Activated CD8-positive, alpha-beta memory T cell treated with anti-CD3 and anti-CD28 coated beads for 36 hours (primary cell): ENCODE results near the gene C1orf115. TPM values are rescaled to one million over a fixed set of nuclear protein-coding genes. Genes with fewer than 3 reads are reported as not detected.

Source experiments
- CTCF ChIA-PET: fragments of 350-600 bp; sonication (Branson Sonifier 250); formaldehyde crosslinking; loops from one replicate; lab custom pipeline; 2021; ENCODE audit warnings: antibody characterized with exemption; lab: Charles Lee
- POLR2A ChIA-PET: fragments of 350-600 bp; sonication (Branson Sonifier 250); formaldehyde crosslinking; loops from one replicate; lab custom pipeline; 2021; ENCODE audit warnings: antibody characterized with exemption; lab: Charles Lee
- total RNA-seq, 2 experiments: library from RNA; stranded (reverse); gene quantifications; one replicate each; pipeline ENCODE4 v1.2.3, GENCODE V29; 2021

The C1orf115 gene
- total RNA-seq, 2 experiments from 2014 or later, result 0.08 to 0.13 TPM

DNA sequence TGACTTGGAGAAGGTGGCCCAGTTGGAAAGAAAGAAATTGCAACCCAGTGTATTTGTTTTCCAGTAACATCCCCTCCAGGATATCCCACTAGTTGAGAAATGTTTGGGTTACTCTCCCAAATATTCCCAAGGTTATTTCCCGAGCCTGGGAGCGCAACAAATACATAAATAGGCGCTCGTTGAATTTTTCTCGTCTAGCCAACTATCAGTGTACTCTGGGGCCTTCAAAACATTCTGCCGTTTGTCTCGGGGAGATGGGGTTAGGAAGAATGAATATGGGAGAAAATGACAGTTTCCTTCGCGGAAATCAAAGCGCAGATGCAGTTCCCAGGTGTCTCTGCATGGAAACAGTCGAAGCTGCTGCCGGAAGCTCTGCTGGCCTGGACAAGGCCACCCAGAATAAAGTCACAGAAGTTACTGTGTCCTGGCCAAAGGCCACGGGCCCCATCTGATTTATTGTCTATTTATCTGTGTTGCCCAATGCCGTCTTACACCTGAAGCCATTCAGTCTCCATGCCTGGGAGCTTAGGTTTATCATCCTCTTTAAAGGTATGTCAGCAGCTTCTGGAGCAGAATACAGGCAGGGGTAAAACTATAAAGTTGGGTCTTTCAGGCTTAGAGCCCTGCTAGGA is 1.0 kb downstream of the C1orf115 start:
- ChIA-PET POLR2A (no interaction called here), CTCF (interaction anchor here (1.3 kb wide), 1 partner anchor 42 kb away, joined by 3 read pairs; no protein-coding TSS in a partner anchor)

GRCh38 chr1:220692436-220693228 is 2.5 kb downstream of the C1orf115 start:
- POLR2A ChIA-PET, result no interaction called here
- CTCF ChIA-PET, result no interaction called here

- CTCF ChIA-PET, result no interaction called here
Observed at GRCh38 chr1:220694866-220695382, 4.8 kb downstream of the C1orf115 start.

GRCh38 chr1:220695426-220695825 is 5.3 kb downstream of the C1orf115 start:
- CTCF ChIA-PET, result no interaction called here
- POLR2A ChIA-PET, result no interaction called here

More at GRCh38 chr1:220694866-220695382, 4.8 kb downstream of the C1orf115 start:
- POLR2A ChIA-PET, result no interaction called here

DNA sequence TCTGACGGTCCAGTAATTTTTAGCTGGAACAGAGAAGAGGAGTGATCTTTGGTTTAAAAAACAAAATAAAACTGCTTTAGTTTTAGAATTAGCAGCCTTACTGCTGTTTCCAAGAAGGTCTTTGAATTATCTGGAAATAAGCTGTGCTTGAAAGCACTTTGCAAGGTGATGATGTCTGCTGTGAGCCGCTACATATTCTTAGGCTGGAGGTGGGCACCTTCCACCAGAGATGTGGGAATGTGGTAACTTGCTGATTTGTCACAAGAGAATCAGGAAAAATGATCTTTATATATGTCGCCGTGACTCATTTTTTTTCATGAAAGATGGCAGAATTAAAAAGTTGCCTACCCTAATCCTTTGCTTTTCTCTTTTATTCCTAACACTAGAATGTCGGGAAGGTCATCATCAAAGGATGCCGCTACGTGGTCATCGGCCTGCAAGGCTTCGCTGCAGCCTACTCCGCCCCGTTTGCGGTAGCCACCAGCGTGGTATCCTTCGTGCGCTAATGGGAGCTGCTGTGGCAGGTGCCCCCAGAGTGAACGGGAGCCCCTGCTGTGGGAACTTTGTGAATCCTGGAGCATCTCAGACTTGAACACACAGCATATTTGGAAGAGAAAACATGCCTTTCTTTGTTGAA is 6.2 kb downstream of the C1orf115 start:
- POLR2A ChIA-PET, result no interaction called here
- CTCF ChIA-PET, result no interaction called here

- POLR2A ChIA-PET, result no interaction called here
Observed at GRCh38 chr1:220696863-220697231, 6.7 kb downstream of the C1orf115 start.

DNA sequence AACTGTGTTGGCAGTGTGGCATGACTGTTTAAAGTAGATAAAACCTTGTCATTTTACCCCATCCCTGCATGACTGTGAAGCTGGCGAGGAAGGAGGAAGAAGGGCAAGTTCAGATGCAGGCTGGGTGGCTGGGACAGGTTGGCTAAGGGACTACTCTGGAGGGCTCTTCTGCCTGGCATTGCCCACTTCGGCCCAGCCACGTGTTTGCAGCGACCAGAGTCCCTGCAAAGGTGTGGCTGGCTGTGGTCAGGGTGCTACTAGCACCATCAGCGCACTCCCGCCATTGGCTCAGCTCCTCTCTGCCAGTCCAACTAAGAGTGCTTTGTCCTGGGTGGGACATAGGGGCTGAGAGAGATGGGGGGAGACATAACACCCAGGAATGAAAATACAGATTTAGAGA is 7.2 kb downstream of the C1orf115 start:
- ChIA-PET CTCF (no interaction called here), POLR2A (no interaction called here)

More at GRCh38 chr1:220696863-220697231, 6.7 kb downstream of the C1orf115 start:
- CTCF ChIA-PET, result no interaction called here

GRCh38 chr1:220698607-220699016 is 8.4 kb downstream of the C1orf115 start:
- POLR2A ChIA-PET, result no interaction called here
- CTCF ChIA-PET, result no interaction called here

- CTCF ChIA-PET, result no interaction called here
- POLR2A ChIA-PET, result no interaction called here
Observed at GRCh38 chr1:220699044-220699443, 8.9 kb downstream of the C1orf115 start.

GRCh38 chr1:220700556-220701179 is 10.5 kb downstream of the C1orf115 start:
- POLR2A ChIA-PET, result no interaction called here
- CTCF ChIA-PET, result no interaction called here

GRCh38 chr1:220701974-220702373 is 11.8 kb downstream of the C1orf115 start:
- ChIA-PET POLR2A (no interaction called here), CTCF (no interaction called here)

GRCh38 chr1:220702733-220703270 is 12.6 kb downstream of the C1orf115 start:
- POLR2A ChIA-PET, result no interaction called here
- CTCF ChIA-PET, result no interaction called here

- POLR2A ChIA-PET, result no interaction called here
- CTCF ChIA-PET, result no interaction called here
Observed at GRCh38 chr1:220703305-220703704, 13.1 kb downstream of the C1orf115 start.

GRCh38 chr1:220705782-220706181 is 15.6 kb downstream of the C1orf115 start:
- POLR2A ChIA-PET, result no interaction called here
- CTCF ChIA-PET, result no interaction called here

DNA sequence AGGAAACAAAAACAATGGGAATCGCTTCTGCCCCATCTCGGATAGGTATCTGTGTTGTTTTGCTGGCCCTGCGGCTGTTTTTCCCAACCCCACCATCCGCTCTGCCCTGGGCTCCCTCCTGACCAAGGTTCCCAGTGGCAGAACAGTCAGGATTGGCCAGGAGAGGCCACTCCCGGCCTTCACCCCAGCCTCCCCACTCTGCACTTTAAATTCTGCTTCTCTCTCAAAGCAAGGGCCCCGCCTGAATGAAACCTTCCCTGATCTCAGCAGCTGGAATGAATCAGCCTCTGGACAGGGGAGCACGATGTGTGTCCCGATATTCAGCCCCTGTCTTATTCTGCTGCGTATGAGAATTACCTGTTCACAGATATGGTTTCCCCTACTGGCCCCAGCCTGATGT is 16.3 kb downstream of the C1orf115 start:
- ChIA-PET POLR2A (no interaction called here), CTCF (no interaction called here)

GRCh38 chr1:220707160-220707559 is 17.0 kb downstream of the C1orf115 start:
- CTCF ChIA-PET, result no interaction called here
- POLR2A ChIA-PET, result no interaction called here

GRCh38 chr1:220708244-220708643 is 18.1 kb downstream of the C1orf115 start:
- POLR2A ChIA-PET, result no interaction called here

DNA sequence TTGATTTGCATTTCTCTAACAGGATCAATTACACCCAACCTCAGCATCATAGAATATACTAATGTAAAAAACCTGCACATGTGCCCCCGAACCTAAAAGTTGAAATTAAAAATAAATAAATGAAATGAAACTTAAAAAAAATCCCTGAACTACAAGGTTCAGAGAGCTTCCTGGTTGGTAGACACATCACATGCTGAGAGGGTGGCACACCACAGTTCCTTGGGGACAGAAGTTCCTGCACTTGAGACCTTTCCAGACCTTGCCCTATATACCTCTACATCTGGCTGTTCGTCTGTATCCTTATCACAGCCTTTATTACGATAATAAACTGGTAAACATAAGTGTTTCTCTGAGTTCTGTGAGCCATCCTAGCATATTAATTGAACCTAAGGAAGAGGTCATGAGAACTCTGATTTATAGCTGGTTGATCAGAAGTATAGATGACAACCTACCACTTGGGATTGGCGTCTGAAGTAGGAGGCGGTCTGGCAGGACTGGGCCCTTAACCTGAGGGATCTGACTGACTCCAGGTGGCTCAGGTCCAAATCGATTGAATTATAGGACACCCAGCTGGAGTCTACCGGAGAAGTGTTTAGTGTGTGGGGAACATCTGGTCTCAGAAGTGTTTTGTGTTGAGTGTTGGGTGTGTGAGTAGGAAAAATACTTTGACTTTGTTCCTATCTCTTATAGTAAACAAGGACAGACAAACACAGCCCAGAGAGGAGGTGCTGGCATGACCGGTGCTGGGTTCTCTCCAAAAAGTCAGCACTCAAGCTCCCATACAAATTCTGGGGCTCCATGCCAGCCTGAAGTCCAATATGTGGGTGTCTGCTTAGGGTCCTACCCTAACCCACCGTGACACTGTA is 19.0 kb downstream of the C1orf115 start:
- POLR2A ChIA-PET, result no interaction called here
- CTCF ChIA-PET, result interaction anchor here (1.1 kb wide), 1 partner anchor 25 kb away, joined by 3 read pairs; no protein-coding TSS in a partner anchor

More at GRCh38 chr1:220708244-220708643, 18.1 kb downstream of the C1orf115 start:
- CTCF ChIA-PET, result no interaction called here

DNA sequence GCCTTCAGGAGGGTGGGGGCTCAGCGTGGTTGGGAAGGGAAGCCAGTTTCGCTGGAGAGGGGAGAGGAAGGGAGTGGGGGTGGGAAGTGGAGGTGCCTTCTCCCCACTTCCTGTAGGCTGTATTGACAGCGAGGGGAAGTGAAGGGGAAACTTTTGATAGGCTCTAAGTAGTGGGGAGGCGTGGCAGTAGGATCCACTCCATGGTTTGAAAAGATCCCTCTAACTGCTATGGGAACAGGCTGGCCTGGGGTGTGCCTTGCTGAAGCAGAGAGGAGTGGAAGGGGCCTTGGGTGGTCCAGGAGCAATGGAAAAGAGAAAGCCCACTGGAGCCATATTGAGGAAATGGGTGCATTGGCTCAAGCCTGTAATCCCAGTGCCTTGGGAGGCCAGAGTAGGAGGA is 20.2 kb downstream of the C1orf115 start:
- CTCF ChIA-PET, result no interaction called here
- POLR2A ChIA-PET, result no interaction called here
